GM23338 (cell line): ENCODE results near the gene LTBP2. TPM values are rescaled to one million over a fixed set of nuclear protein-coding genes. Genes with fewer than 3 reads are reported as not detected.

Experiments
- ATAC-seq: fragments of 200-7000 bp; cut with Tn5 transposase; 3 replicates; pipeline ENCODE4 v1.9.1; 2020
- DNase-seq: peaks from one replicate; pipeline ENCODE4 v3.0.0-alpha.2; 2015; ENCODE audit warnings: low spot score
- H2AFZ ChIP-seq: fragments of 200-600 bp; sonication (generic); 2 replicates; pipeline ENCODE4 v1.8.0; 2016; ENCODE audit warnings: antibody characterized with exemption, mild to moderate bottlenecking, moderate library complexity
- H3F3A ChIP-seq: fragments of 200-600 bp; sonication (generic); replicated peaks from 2 replicates; pipeline ENCODE4 v1.8.0; 2017; ENCODE audit warnings: antibody characterized with exemption, mixed run types, low read depth
- H3K27ac ChIP-seq: fragments of 200-600 bp; sonication (generic); 2 replicates; pipeline ENCODE4 v1.6.1; 2016; ENCODE audit warnings: low read depth
- H3K27me3 ChIP-seq: fragments of 200-600 bp; sonication (generic); 2 replicates; pipeline ENCODE4 v1.8.0; 2016; ENCODE audit warnings: mild to moderate bottlenecking, mixed run types, moderate library complexity; ENCODE audit not compliant: insufficient read depth
- H3K36me3 ChIP-seq: fragments of 200-600 bp; sonication (generic); 2 replicates; pipeline ENCODE4 v1.8.0; 2016; ENCODE audit warnings: mild to moderate bottlenecking; ENCODE audit not compliant: insufficient read depth
- H3K4me1 ChIP-seq: fragments of 200-600 bp; sonication (generic); 2 replicates; pipeline ENCODE4 v1.8.0; 2016; ENCODE audit warnings: mild to moderate bottlenecking, moderate library complexity; ENCODE audit not compliant: insufficient read depth
- H3K4me2 ChIP-seq: fragments of 200-600 bp; sonication (generic); 2 replicates; pipeline ENCODE4 v1.7.1; 2017; ENCODE audit warnings: mixed run types
- H3K4me3 ChIP-seq: fragments of 200-600 bp; sonication (generic); 2 replicates; pipeline ENCODE4 v1.6.1; 2016; ENCODE audit warnings: mixed run types
- H3K79me2 ChIP-seq: fragments of 200-600 bp; sonication (generic); replicated peaks from 2 replicates; pipeline ENCODE4 v1.8.0; 2017; ENCODE audit warnings: mild to moderate bottlenecking; ENCODE audit not compliant: insufficient read depth
- H3K9me2 ChIP-seq: fragments of 200-600 bp; sonication (generic); 2 replicates; pipeline ENCODE4 v1.8.0; 2017; ENCODE audit not compliant: insufficient read depth
- H4K20me1 ChIP-seq: fragments of 200-600 bp; sonication (generic); replicated peaks from 2 replicates; pipeline ENCODE4 v1.8.0; 2017; ENCODE audit warnings: mild to moderate bottlenecking; ENCODE audit not compliant: insufficient read depth
- H3K27ac Mint-ChIP-seq: 2 replicates; pipeline ENCODE4 v1.8.0; 2020; ENCODE audit warnings: inconsistent platforms, mild to moderate bottlenecking, moderate library complexity, mixed read lengths
- H3K27me3 Mint-ChIP-seq: 3 replicates; pipeline ENCODE4 v1.8.0; 2022; ENCODE audit warnings: low read depth, mild to moderate bottlenecking, moderate library complexity, mixed read lengths, inconsistent platforms; ENCODE audit not compliant: insufficient read depth, poor library complexity
- H3K36me3 Mint-ChIP-seq: 3 replicates; pipeline ENCODE4 v1.8.0; 2021; ENCODE audit warnings: low read depth, mild to moderate bottlenecking, inconsistent platforms, moderate library complexity, mixed read lengths
- H3K4me1 Mint-ChIP-seq: 3 replicates; pipeline ENCODE4 v1.8.0; 2020; ENCODE audit warnings: mild to moderate bottlenecking, inconsistent platforms, mixed read lengths
- H3K4me3 Mint-ChIP-seq: 3 replicates; pipeline ENCODE4 v1.8.0; 2021; ENCODE audit warnings: moderate library complexity, mild to moderate bottlenecking, inconsistent platforms, mixed read lengths
- H3K9me3 Mint-ChIP-seq: 3 replicates; pipeline ENCODE4 v1.8.0; 2020; ENCODE audit warnings: moderate library complexity, mild to moderate bottlenecking, inconsistent platforms, mixed read lengths
- CTCF ChIP-seq, 2 experiments: fragments of 200-600 bp in 1 of 2; sonication (generic) in 1 of 2; conservative IDR thresholded peaks; 2 replicates each; pipeline versions ENCODE4 v1.5.1 to v1.6.1; 2016 to 2017; ENCODE audit warnings: antibody characterized with exemption in 2 of 2, low read depth in 2 of 2, mild to moderate bottlenecking in 2 of 2, moderate library complexity in 1 of 2
- ETS1 ChIP-seq: IDR thresholded peaks from 2 replicates; pipeline ENCODE4 v1.6.1; 2016; ENCODE audit warnings: antibody characterized with exemption
- EZH2 ChIP-seq: fragments of 200-600 bp; sonication (generic); IDR thresholded peaks from one replicate; pipeline ENCODE4 v1.8.0; 2017; ENCODE audit warnings: antibody characterized with exemption, mild to moderate bottlenecking, low read depth; ENCODE audit not compliant: unreplicated experiment
- EZH2phosphoT487 ChIP-seq: fragments of 200-600 bp; sonication (generic); IDR thresholded peaks from one replicate; pipeline ENCODE4 v1.8.1; 2018; ENCODE audit warnings: antibody characterized with exemption; ENCODE audit not compliant: unreplicated experiment
- JUNB ChIP-seq: IDR thresholded peaks from one replicate; pipeline ENCODE4 v1.6.1; 2016; ENCODE audit warnings: antibody characterized with exemption; ENCODE audit not compliant: unreplicated experiment
- NANOG ChIP-seq: IDR thresholded peaks from 2 replicates; pipeline ENCODE4 v1.6.1; 2016; ENCODE audit warnings: antibody characterized with exemption, borderline replicate concordance
- POLR2AphosphoS5 ChIP-seq: IDR thresholded peaks from 2 replicates; pipeline ENCODE4 v1.6.1; 2016; ENCODE audit warnings: antibody characterized with exemption, low read depth
- REST ChIP-seq: IDR thresholded peaks from one replicate; pipeline ENCODE4 v1.6.1; 2018; ENCODE audit warnings: antibody characterized with exemption; ENCODE audit not compliant: unreplicated experiment
- ZNF331 ChIP-seq: fragments of 250-450 bp; sonication (Bioruptor Pico); IDR thresholded peaks from 2 replicates; pipeline ENCODE4 v1.5.0; 2020; ENCODE audit warnings: low read depth, mild to moderate bottlenecking, moderate library complexity
- polyA plus RNA-seq: library from polyadenylated mRNA; unstranded; fragments of >200 nt; fragmentation: Nextera tagmentation; extraction: Ambion mirVana; gene quantifications from 2 replicates; pipeline ENCODE4 v1.2.1, GENCODE V29; 2016
- total RNA-seq: library from RNA; depleted of rRNA; stranded (reverse); fragments of >200 nt; shearing (Covaris generic); gene quantifications from 2 replicates; pipeline ENCODE4 v1.2.3, GENCODE V29; 2014

LTBP2 gene
- total and polyA plus RNA-seq, 2 experiments from 2014 or later: 0.27 to 0.49 TPM

- Mint-ChIP-seq H3K27me3 (peaks cover 14% of the 10 kb centered on the region), H3K27ac (no peak overlapping the region), H3K4me3 (no peak overlapping the region), H3K4me1 (peaks cover 28% of the 10 kb centered on the region), H3K36me3 (no peaks in the 10 kb centered on the region), H3K9me3 (no peaks in the 10 kb centered on the region)
- no peak for TF ChIP-seq ZNF331 (CRISPR knock-in tag)
- no peak for TF ChIP-seq EZH2
- no peak for TF ChIP-seq EZH2phosphoT487
- TF ChIP-seq REST: no peak
- no peak for TF ChIP-seq JUNB
- no peak for TF ChIP-seq ETS1
- no peak for TF ChIP-seq CTCF (conservative IDR thresholded peaks at IDR 0.05; ENCODE audit: low read depth in 2 of 2)
- no peaks in the 10 kb centered on the region for H3K79me2 ChIP-seq
- no peaks in the 10 kb centered on the region for H3K36me3 ChIP-seq
- no peak overlapping the region for H3K4me3 ChIP-seq
- peaks cover 9% of the 10 kb centered on the region; the same call in 1 of the 2 replicates for H3K4me1 ChIP-seq
- no peak for ATAC-seq
- no peak for DNase-seq
- no peaks in the 10 kb centered on the region for H4K20me1 ChIP-seq
- no peaks in the 10 kb centered on the region for H3K9me2 ChIP-seq
- H3K4me2 ChIP-seq: no peak overlapping the region
- no peaks in the 10 kb centered on the region for H3K27me3 ChIP-seq
- no peak overlapping the region for H2AFZ ChIP-seq
- no peak overlapping the region for H3K27ac ChIP-seq
- no peaks in the 10 kb centered on the region for H3F3A ChIP-seq
These were observed 8.9 kb upstream of the LTBP2 start for GRCh38 chr14:74620923-74621322.

GRCh38 chr14:74620497-74620921 is 8.5 kb upstream of the LTBP2 start:
- H3K79me2 ChIP-seq: no peaks in the 10 kb centered on the region
- no peaks in the 10 kb centered on the region for H3K36me3 ChIP-seq
- Mint-ChIP-seq H3K27me3 (peaks cover 16% of the 10 kb centered on the region), H3K4me1 (peaks cover 28% of the 10 kb centered on the region), H3K4me3 (no peak overlapping the region), H3K36me3 (no peaks in the 10 kb centered on the region), H3K27ac (no peak overlapping the region), H3K9me3 (no peaks in the 10 kb centered on the region; the same call in 2 of the 3 replicates)
- H2AFZ ChIP-seq: no peak overlapping the region; the same call in 1 of the 2 replicates
- ATAC-seq (no peak), DNase-seq (no peak)
- peaks cover 9% of the 10 kb centered on the region; the same call in 1 of the 2 replicates for H3K4me1 ChIP-seq
- H3F3A ChIP-seq: no peaks in the 10 kb centered on the region
- no peak overlapping the region for H3K4me3 ChIP-seq
- no peaks in the 10 kb centered on the region for H3K27me3 ChIP-seq
- no peaks in the 10 kb centered on the region for H3K9me2 ChIP-seq
- H3K27ac ChIP-seq: no peak overlapping the region
- no peaks in the 10 kb centered on the region for H4K20me1 ChIP-seq
- H3K4me2 ChIP-seq: no peak overlapping the region
- TF ChIP-seq NANOG (no peak), EZH2phosphoT487 (no peak), JUNB (no peak), POLR2AphosphoS5 (no peak), REST (no peak)
